H9 (cell line): Measurements from ENCODE around the gene RABIF. TPM values are rescaled to one million over a fixed set of nuclear protein-coding genes. Genes with fewer than 3 reads are reported as not detected.

Experiments used
- DNase-seq: peaks from one replicate; pipeline ENCODE4 v3.0.0-alpha.2; 2017
- H2AFZ ChIP-seq: one replicate; pipeline ENCODE4 v1.6.1; 2013; ENCODE audit warnings: mild to moderate bottlenecking, low read length, control low read depth, moderate library complexity
- H2AK5ac ChIP-seq: 2 replicates; pipeline ENCODE4 v1.6.1; 2013; ENCODE audit warnings: low read length, control low read depth, mixed read lengths; ENCODE audit not compliant: insufficient read length
- H2BK120ac ChIP-seq: one replicate; pipeline ENCODE4 v1.6.1; 2013; ENCODE audit warnings: low read depth, mild to moderate bottlenecking, low read length, control low read depth, inconsistent platforms; ENCODE audit not compliant: poor library complexity, severe bottlenecking
- H2BK12ac ChIP-seq: 2 replicates; pipeline ENCODE4 v1.6.1; 2013; ENCODE audit warnings: low read length, control low read depth, mixed read lengths, low read depth; ENCODE audit not compliant: insufficient read length
- H2BK15ac ChIP-seq: 2 replicates; pipeline ENCODE4 v1.6.1; 2013; ENCODE audit warnings: low read depth, low read length, control low read depth
- H2BK20ac ChIP-seq: one replicate; pipeline ENCODE4 v1.6.1; 2013; ENCODE audit warnings: low read depth, mild to moderate bottlenecking, low read length, control low read depth, inconsistent platforms; ENCODE audit not compliant: poor library complexity, severe bottlenecking
- H2BK5ac ChIP-seq: 2 replicates; pipeline ENCODE4 v1.6.1; 2013; ENCODE audit warnings: low read length, control low read depth, mixed read lengths; ENCODE audit not compliant: insufficient read length
- H3K14ac ChIP-seq: 2 replicates; pipeline ENCODE4 v1.6.1; 2013; ENCODE audit warnings: low read length, control low read depth; ENCODE audit not compliant: insufficient read depth
- H3K18ac ChIP-seq: 2 replicates; pipeline ENCODE4 v1.6.1; 2013; ENCODE audit warnings: low read depth, mild to moderate bottlenecking, mixed read lengths, low read length, control low read depth; ENCODE audit not compliant: insufficient read length
- H3K23ac ChIP-seq: 2 replicates; pipeline ENCODE4 v1.6.1; 2013; ENCODE audit warnings: low read length, control low read depth, mixed read lengths, low read depth; ENCODE audit not compliant: insufficient read length
- H3K23me2 ChIP-seq: 2 replicates; pipeline ENCODE4 v1.6.1; 2013; ENCODE audit warnings: low read depth, mild to moderate bottlenecking, mixed read lengths, low read length, control low read depth; ENCODE audit not compliant: insufficient read length, poor library complexity, severe bottlenecking
- H3K27ac ChIP-seq: 2 replicates; pipeline ENCODE4 v1.5.1; 2013; ENCODE audit warnings: low read length, control low read depth, mixed read lengths, low read depth; ENCODE audit not compliant: insufficient read length
- H3K27me3 ChIP-seq: 2 replicates; pipeline ENCODE4 v1.6.1; 2013; ENCODE audit warnings: low read length, control low read depth, inconsistent platforms; ENCODE audit not compliant: insufficient read depth
- H3K4ac ChIP-seq: 2 replicates; pipeline ENCODE4 v1.6.1; 2013; ENCODE audit warnings: low read depth, mild to moderate bottlenecking, control low read depth, inconsistent platforms, low read length, moderate library complexity
- H3K4me1 ChIP-seq: 2 replicates; pipeline ENCODE4 v1.6.1; 2013; ENCODE audit warnings: low read length, control low read depth, inconsistent platforms; ENCODE audit not compliant: insufficient read depth
- H3K4me2 ChIP-seq: 2 replicates; pipeline ENCODE4 v1.6.1; 2013; ENCODE audit warnings: low read length, control low read depth, mixed read lengths; ENCODE audit not compliant: insufficient read length, insufficient read depth
- H3K56ac ChIP-seq: 2 replicates; pipeline ENCODE4 v1.6.1; 2013; ENCODE audit warnings: low read depth, mild to moderate bottlenecking, mixed read lengths, low read length, control low read depth; ENCODE audit not compliant: insufficient read length
- H3K79me1 ChIP-seq: 2 replicates; pipeline ENCODE4 v1.6.1; 2013; ENCODE audit warnings: low read depth, mild to moderate bottlenecking, moderate library complexity, low read length, control low read depth, inconsistent platforms; ENCODE audit not compliant: insufficient read depth, poor library complexity, severe bottlenecking
- H3K79me2 ChIP-seq: 2 replicates; pipeline ENCODE4 v1.6.1; 2013; ENCODE audit warnings: low read length, control low read depth, inconsistent platforms; ENCODE audit not compliant: insufficient read depth
- H3K9ac ChIP-seq: 2 replicates; pipeline ENCODE4 v1.6.1; 2013; ENCODE audit warnings: low read length, control low read depth, mixed read lengths; ENCODE audit not compliant: insufficient read length; ENCODE audit errors: extremely low read depth
- H3K9me3 ChIP-seq: one replicate; pipeline ENCODE4 v1.6.1; 2013; ENCODE audit warnings: low read depth, low read length, inconsistent platforms; ENCODE audit not compliant: control insufficient read depth
- H3T11ph ChIP-seq: one replicate; pipeline ENCODE4 v1.6.1; 2013; ENCODE audit warnings: mild to moderate bottlenecking, low read length, control low read depth, inconsistent platforms
- H4K20me1 ChIP-seq: one replicate; pipeline ENCODE4 v1.6.1; 2013; ENCODE audit not compliant: control insufficient read depth, insufficient read length, insufficient read depth
- H4K5ac ChIP-seq: 2 replicates; pipeline ENCODE4 v1.6.1; 2013; ENCODE audit warnings: low read depth, mild to moderate bottlenecking, mixed read lengths, low read length, control low read depth; ENCODE audit not compliant: insufficient read length
- H4K8ac ChIP-seq: replicated peaks from 2 replicates; pipeline ENCODE4 v1.6.1; 2013; ENCODE audit warnings: low read length, control low read depth, mixed read lengths, low read depth; ENCODE audit not compliant: insufficient read length
- H4K91ac ChIP-seq: 2 replicates; pipeline ENCODE4 v1.6.1; 2013; ENCODE audit warnings: low read depth, mild to moderate bottlenecking, moderate library complexity, mixed read lengths, low read length, control low read depth; ENCODE audit not compliant: insufficient read length
- H3K27ac Mint-ChIP-seq, 3 experiments: 2 replicates in 2 of 3; 3 replicates in 1 of 3; pipeline ENCODE4 v1.8.0; 2020 to 2021; ENCODE audit warnings: mixed read lengths in 3 of 3, mild to moderate bottlenecking in 1 of 3, moderate library complexity in 1 of 3
- H3K27me3 Mint-ChIP-seq: 2 replicates; pipeline ENCODE4 v1.8.0; 2021; ENCODE audit warnings: low read depth, mild to moderate bottlenecking, moderate library complexity, mixed read lengths
- H3K36me3 Mint-ChIP-seq, 3 experiments: 2 replicates in 2 of 3; 3 replicates in 1 of 3; pipeline ENCODE4 v1.8.0; 2020 to 2021; ENCODE audit warnings: low read depth in 3 of 3, mixed read lengths in 3 of 3; ENCODE audit not compliant: insufficient read depth in 1 of 3
- H3K4me1 Mint-ChIP-seq, 2 experiments: 2 replicates each; pipeline ENCODE4 v1.8.0; 2020; ENCODE audit warnings: mixed read lengths in 2 of 2
- H3K4me3 Mint-ChIP-seq, 2 experiments: 2 replicates in 1 of 2; 3 replicates in 1 of 2; pipeline ENCODE4 v1.8.0; 2020 to 2021; ENCODE audit warnings: mild to moderate bottlenecking in 2 of 2, mixed read lengths in 2 of 2, moderate library complexity in 1 of 2
- H3K9me3 Mint-ChIP-seq, 2 experiments: 2 replicates in 1 of 2; 3 replicates in 1 of 2; pipeline ENCODE4 v1.8.0; 2020; ENCODE audit warnings: mild to moderate bottlenecking in 2 of 2, mixed read lengths in 2 of 2, moderate library complexity in 1 of 2
- CTCF ChIP-seq: fragments of 200-600 bp; sonication (generic); conservative IDR thresholded peaks from 3 replicates; pipeline ENCODE4 v1.8.0; 2021; ENCODE audit warnings: antibody characterized with exemption, mild to moderate bottlenecking
- WGBS: extraction: QIAGEN DNeasy Blood & Tissue Kit; methylation state at CpG from one replicate; pipeline ENCODE4 v1.1.7; 2013; ENCODE audit warnings: missing lambda C conversion rate, low lambda C conversion rate, mixed read lengths; ENCODE audit not compliant: insufficient read length; ENCODE audit errors: extremely low coverage; 5-methylcytosine and 5-hydroxymethylcytosine counted together
- total RNA-seq: library from RNA; stranded (reverse); gene quantifications from 2 replicates; pipeline ENCODE4 v1.2.1, GENCODE V29; 2021

The RABIF gene
- total RNA-seq, 1 experiment from 2014 or later, result 8.3 TPM

GRCh38 chr1:202934755-202935154 is 45.8 kb upstream of the RABIF start:
- Histone ChIP-seq H3K9me3 (no peaks in the 10 kb centered on the region), H4K91ac (no peak overlapping the region), H3K14ac (no peak overlapping the region), H3K18ac (no peak overlapping the region), H2BK12ac (no peak overlapping the region), H2AFZ (no peak overlapping the region), H3T11ph (no peak overlapping the region), H3K4me2 (no peak overlapping the region), H4K20me1 (no peaks in the 10 kb centered on the region), H2BK5ac (no peak overlapping the region), H4K8ac (no peak overlapping the region), H3K9ac (no peak overlapping the region), H4K5ac (no peak overlapping the region), H3K23ac (no peak overlapping the region), H3K27ac (no peak overlapping the region), H3K23me2 (no peaks in the 10 kb centered on the region), H3K56ac (no peak overlapping the region), H2AK5ac (no peak overlapping the region), H3K79me2 (no peaks in the 10 kb centered on the region), H3K4me1 (no peaks in the 10 kb centered on the region), H3K27me3 (no peaks in the 10 kb centered on the region), H3K4ac (no peak overlapping the region), H3K79me1 (no peaks in the 10 kb centered on the region), H2BK120ac (no peak overlapping the region), H2BK15ac (no peak overlapping the region), H2BK20ac (no peak overlapping the region)
- no peak overlapping the region for H3K27ac Mint-ChIP-seq
- H3K4me1 Mint-ChIP-seq, result no peaks in the 10 kb centered on the region
- peaks cover 5 to 9% of the 10 kb centered on the region in 2 experiments for H3K9me3 Mint-ChIP-seq
- H3K36me3 Mint-ChIP-seq, result no peaks in the 10 kb centered on the region
- H3K27me3 Mint-ChIP-seq, result peaks cover 11% of the 10 kb centered on the region; the same call in 1 of the 2 replicates
- no peak for TF ChIP-seq CTCF
- DNase-seq, result no peak
- no peak overlapping the region for H3K4me3 Mint-ChIP-seq
- no CpG with 5 or more reads among the region's 3 CpGs for WGBS
